Inflammatory macrophage treated with lipopolysaccharide for 4 hours (primary cell): ENCODE data around the gene BLTP3B.
A peak's percentile ranks its signal among the peaks of the same experiment; 100 is the strongest.
"Not testable (repeated sequence)": the region's sequence is repeated elsewhere in the genome, so short reads cannot be mapped to it uniquely, and the experiment has no call there.

Experiments used
- DNase-seq: peaks from one replicate; pipeline ENCODE4 v3.0.0-alpha.2; 2020

The BLTP3B gene, protein sequence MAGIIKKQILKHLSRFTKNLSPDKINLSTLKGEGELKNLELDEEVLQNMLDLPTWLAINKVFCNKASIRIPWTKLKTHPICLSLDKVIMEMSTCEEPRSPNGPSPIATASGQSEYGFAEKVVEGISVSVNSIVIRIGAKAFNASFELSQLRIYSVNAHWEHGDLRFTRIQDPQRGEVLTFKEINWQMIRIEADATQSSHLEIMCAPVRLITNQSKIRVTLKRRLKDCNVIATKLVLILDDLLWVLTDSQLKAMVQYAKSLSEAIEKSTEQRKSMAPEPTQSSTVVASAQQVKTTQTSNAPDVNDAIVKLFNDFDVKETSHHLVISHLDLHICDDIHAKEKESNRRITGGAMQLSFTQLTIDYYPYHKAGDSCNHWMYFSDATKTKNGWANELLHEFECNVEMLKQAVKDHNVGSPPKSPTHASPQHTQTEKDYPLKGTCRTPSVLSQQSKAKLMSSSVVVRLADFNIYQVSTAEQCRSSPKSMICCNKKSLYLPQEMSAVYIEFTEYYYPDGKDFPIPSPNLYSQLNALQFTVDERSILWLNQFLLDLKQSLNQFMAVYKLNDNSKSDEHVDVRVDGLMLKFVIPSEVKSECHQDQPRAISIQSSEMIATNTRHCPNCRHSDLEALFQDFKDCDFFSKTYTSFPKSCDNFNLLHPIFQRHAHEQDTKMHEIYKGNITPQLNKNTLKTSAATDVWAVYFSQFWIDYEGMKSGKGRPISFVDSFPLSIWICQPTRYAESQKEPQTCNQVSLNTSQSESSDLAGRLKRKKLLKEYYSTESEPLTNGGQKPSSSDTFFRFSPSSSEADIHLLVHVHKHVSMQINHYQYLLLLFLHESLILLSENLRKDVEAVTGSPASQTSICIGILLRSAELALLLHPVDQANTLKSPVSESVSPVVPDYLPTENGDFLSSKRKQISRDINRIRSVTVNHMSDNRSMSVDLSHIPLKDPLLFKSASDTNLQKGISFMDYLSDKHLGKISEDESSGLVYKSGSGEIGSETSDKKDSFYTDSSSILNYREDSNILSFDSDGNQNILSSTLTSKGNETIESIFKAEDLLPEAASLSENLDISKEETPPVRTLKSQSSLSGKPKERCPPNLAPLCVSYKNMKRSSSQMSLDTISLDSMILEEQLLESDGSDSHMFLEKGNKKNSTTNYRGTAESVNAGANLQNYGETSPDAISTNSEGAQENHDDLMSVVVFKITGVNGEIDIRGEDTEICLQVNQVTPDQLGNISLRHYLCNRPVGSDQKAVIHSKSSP (N-terminal part only)

DNA sequence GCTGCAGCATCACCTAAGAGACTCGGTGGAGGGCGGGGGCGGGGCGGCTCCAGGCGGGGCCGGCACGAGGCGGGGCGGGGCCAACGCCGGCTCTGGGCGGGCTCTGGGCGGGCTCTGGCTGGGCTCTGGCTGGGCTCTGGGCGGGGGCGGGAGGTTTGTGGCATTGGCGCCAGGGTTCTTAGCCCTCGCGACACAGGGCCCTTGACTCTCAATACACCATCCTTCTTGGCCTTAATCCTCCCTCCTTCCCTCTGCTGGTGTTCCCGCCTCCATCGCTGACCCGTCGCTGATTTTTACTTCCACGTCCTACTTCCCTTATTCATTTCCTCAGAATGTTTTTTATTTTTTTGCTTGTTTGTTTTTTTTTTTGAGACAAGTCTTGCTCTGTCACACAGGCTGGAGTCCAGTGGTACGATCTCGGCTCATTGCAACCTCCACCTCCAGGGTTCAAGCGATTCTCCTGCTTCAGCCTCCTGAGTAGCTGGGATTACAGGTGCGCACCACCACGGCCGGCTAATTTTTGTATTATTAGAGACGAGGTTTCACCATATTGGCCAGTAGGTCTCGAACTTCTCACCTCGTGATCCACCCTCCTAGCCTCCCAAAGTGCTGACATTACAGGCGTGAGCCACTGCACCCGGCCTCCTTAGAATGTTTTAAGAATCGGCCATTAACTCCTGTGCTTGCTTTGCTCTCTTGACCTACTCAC, at the start of gene BLTP3B:
BLTP3B (minus strand) TSS at position 24 of the 709 bp plus-strand sequence. CDS start 239 bp downstream, outside the sequence.
- peak; percentile 85 for DNase-seq

DNA sequence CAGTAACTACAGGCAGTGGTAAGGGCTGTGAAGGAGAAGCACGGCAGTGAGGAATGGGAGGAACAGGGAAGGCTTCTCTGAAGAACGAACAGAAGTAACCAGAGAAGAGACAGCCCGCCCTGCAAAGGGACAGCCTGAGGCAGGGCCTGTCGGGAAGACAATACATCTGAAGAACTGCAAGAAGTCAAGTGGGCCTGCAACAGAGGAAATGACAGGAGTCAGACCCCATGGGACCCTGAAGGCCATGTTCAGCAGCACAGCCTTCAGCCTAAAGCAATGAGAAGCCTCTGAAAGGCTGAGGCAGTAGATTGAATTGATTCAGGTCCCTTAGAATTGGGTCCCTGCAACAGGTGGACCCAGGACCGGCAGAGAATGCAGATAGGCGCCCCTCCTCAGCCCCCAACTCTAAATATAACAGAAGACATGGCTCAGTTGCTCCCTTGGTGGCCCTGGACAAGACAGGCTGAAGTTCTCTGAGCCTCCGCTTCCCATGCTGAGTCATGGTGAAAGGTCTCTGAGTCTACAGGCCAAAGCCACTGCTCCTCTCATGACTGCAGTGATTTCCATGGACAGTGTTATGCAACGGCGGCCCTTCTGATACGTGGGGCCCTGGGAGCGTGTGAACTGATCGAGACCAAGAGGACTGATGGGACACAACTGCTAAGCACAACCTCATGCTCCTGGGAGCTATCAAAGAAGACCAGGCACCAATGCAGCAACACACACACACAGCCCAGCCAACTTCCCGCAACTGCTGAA, 47.1 kb upstream of the BLTP3B start:
- peak; percentile 1 for DNase-seq

GRCh38 chr12:100188888-100189635, 46.4 kb upstream of the BLTP3B start:
- not testable (repeated sequence) for DNase-seq

DNA sequence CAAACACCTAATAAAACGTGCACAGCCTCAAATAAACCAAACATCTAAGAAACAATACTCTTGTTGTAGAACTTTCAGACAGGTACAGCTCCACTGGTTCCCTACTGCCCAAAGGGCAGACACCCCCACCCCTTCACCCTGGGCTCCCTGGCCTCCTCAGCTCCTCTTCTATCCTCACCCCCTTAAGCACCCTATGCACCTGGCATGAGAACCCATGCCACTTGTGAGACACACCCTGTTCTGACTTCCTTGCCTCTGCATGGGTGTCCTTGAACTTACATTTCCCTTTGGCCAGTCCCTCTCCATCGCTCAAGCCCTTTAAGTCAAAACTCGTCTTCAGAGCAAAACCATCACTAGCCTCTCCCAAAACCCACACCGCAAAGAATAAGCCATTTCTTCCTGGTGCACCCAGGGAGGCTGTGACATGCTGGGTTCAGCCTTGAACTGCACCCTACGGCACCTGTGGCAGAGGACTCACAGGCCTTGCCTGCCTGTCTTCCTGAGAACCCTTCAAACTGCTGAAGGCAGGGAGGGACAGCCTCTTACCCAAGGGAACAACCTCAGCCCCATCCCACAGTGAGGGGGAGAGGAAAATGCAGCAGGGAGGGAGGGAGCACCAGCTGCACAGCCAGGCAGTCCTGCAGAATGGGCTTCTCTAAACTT, 45.3 kb upstream of the BLTP3B start:
- DNase-seq, result no peak

DNA sequence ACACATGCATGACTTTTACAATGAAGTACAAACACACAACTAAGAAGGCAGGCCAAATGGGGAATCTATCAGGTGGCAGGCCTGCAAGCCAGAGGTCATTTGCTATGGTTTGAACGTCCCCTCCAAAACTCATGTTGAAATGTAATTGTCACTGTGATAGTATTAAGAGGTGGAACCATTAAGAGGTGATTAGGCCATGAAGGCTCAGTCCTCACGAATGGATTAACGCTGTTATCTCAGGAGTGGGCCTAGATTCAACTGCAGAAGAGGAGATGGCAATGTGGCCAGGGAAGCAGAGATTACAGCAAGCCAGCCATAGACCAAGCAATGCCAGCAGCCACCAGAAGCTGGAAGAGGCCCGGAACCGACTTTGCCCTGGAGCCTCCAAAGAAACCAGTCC, 44.4 kb upstream of the BLTP3B start:
- DNase-seq, result no peak

- no peak for DNase-seq
Measured at GRCh38 chr12:100186071-100186470, 43.4 kb upstream of the BLTP3B start.

GRCh38 chr12:100185361-100185894, 42.8 kb upstream of the BLTP3B start:
- DNase-seq, result peak; percentile 43

GRCh38 chr12:100184549-100185145, 42.0 kb upstream of the BLTP3B start:
- no peak for DNase-seq

- no peak for DNase-seq
Measured at GRCh38 chr12:100179252-100179651, 36.6 kb upstream of the BLTP3B start.

DNA sequence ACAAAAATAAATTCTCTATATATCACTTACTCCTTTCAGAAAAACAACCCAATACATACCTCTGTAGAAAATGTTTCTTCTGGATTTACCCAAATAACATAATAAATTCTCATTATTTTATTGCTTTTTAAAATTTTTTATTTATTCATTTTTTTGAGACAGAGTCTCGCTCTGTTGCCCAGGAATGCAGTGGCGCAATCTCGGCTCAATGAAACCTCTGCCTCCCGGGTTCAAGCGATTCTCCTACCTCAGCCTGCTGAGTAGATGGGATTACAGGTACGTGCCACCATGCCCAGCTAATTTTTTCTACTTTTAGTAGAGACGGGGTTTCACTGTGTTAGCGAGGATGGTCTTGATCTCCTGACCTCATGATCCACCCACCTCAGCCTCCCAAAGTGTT, 33.8 kb upstream of the BLTP3B start:
- DNase-seq, result not testable (repeated sequence)

DNA sequence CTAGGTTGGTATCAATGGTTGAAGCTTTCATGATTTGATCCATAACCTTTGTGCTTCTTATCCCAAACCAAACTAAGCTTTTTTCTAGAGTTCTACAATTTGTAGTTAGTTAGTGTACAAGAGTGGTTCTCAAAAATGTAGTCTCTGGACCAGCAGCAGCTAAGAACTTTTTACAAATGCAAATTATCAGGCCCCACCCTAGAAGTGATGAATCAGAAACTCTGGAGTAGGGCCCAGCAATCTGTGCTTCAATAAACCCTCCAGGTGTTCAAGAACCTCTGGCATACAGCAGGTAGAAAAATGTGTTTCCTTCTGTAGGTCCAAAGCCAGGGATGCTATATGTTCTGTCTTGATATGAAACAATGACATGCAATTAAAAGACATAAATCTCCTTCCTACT, 31.8 kb upstream of the BLTP3B start:
- no peak for DNase-seq

GRCh38 chr12:100173111-100173510, 30.4 kb upstream of the BLTP3B start:
- no peak for DNase-seq

DNA sequence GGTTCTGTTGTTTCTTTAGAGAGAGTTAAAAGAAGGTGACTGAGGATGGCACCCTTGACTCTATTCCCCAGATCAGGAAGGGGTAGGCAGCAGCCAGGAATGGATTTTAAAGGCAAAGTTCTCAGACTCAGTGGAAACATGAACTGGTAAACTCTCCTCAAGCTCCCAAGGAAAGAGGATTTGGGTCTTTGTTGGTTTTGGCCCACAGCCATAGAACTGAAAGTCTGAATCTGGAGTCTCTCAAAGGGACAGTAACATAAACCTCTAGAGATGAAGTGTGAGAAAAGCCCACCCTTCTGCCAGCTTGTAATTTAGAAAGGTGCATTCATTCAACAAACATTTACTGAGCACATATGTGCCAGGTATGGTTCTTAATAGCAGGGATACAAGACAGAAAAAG, 28.6 kb upstream of the BLTP3B start:
- no peak for DNase-seq

- DNase-seq, result no peak
Measured at GRCh38 chr12:100170313-100170858, 27.7 kb upstream of the BLTP3B start.

GRCh38 chr12:100169345-100169744, 26.7 kb upstream of the BLTP3B start:
- no peak for DNase-seq

- DNase-seq, result no peak
Measured at GRCh38 chr12:100168562-100168961, 25.9 kb upstream of the BLTP3B start.

- no peak for DNase-seq
Measured at GRCh38 chr12:100166232-100166631, 23.6 kb upstream of the BLTP3B start.

DNA sequence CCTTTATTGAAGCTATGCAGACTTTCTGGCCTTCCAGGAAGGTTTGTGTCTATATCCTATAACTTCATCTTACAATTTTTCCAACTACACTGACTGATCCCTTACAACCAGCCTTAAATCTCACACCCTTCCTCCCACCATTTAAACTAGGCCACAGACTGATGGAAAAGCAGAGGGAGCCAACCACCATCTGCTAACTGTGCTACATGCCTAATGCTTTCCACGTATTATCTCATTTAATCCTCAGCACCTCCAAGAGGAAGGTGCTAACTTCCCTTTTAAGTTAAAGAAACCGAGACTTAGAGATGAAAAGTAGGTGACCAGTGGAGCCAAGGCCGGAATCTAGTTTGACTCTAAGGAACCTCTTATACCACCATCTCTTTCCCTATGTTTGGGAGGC, 22.7 kb upstream of the BLTP3B start:
- no peak for DNase-seq

DNA sequence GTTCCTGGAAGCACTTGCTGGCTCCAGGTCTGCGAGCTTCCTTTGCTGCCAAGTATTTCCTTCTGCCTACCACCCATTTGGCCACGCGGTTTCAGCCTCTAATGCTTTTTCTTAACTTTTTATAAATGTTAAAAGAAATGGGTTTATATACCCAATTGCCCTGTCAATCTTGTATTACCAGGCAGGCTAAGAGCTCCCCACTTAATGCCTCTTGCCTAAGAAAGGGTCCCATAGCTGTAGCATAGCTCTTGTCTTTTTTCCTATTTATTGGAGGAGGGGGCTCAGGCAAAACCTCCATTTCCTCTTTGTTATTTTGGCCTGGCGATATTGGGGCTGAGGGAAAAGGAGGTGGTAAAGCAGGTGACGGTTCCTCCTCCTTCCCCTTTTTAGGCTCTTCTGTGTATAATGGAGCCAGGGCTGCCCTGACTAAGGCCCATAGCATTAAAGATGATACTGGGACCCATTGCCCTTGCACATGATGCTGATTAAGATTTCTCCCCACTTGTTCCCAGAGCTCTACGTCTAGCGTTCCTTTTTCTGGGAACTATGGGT, 21.6 kb upstream of the BLTP3B start:
- DNase-seq, result no peak
